ENCODE data around the gene ZNF408.

- TF ChIP-seq CTCF (conservative IDR thresholded peaks at IDR 0.05; ENCODE audit: low read length), result no peak
- TF ChIP-seq EZH2phosphoT487 (IDR thresholded peaks at IDR 0.05; ENCODE audit: borderline replicate concordance, low read depth, low read length), result no peak
Observed at GRCh38 chr11:46677169-46677568, 23.7 kb upstream of the ZNF408 start.

Data from OCI-LY7 (cell line).